ENCODE data around the gene MYLK. TPM values are rescaled to one million over a fixed set of nuclear protein-coding genes. Genes with fewer than 3 reads are reported as not detected.

Gene MYLK
- total and polyA plus RNA-seq, 10 of the 15 experiments (the other 5 are each of a cell fraction or from before 2014, with no cell fraction given): 0.04 to 1.6 (median 0.42) TPM; not detected in 1

DNA sequence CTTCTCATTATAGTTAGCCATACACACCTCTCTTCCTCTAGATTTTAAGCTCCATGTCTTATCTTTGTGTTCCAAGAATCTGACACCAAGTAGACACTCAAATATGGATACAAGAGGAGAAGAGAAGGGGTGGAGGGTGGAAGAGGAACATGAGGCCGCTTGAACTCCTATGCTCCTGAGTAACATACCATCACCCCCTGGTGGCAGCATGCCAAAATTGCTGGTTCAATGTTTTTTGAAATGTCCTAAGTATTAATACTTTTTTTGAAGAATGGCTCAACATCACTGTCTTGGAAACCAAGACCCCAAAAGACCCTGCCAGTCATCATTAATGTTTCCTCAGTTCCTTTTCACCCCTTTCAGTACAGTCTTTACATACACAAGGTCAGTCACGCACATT is 227.4 kb downstream of the MYLK start:
- 55% methylated on average over 2 of the region's 2 CpGs for WGBS (ENCODE audit: insufficient coverage, insufficient replicate concordance, low lambda C conversion rate, missing lambda C conversion rate)
- Histone ChIP-seq H3K79me2 (ENCODE audit: control insufficient read depth, insufficient read depth, low read length) (no peaks in the 10 kb centered on the region), H2AFZ (ENCODE audit: control insufficient read depth, low read depth, low read length) (no peak overlapping the region), H3K4me3 (no peak overlapping the region), H3K27me3 (replicated peaks in 1 of 2; ENCODE audit: control insufficient read depth in 2 of 2, insufficient read depth in 2 of 2, low read length in 1 of 2) (no peaks in the 10 kb centered on the region; a peak in 2 of 4 replicates), H3K27ac (ENCODE audit: control insufficient read depth, insufficient read depth) (no peak overlapping the region), H3K4me1 (ENCODE audit: control insufficient read depth, insufficient read depth, low read length) (no peaks in the 10 kb centered on the region), H3K9ac (ENCODE audit: control insufficient read depth, insufficient read depth, low read length) (no peak overlapping the region), H3K9me3 (replicated peaks; ENCODE audit: control insufficient read depth, insufficient read depth, low read length) (peaks cover 3% of the 10 kb centered on the region; the same call in 2 of the 3 replicates), H4K20me1 (ENCODE audit: control insufficient read depth, insufficient read depth) (no peaks in the 10 kb centered on the region), H3K36me3 (ENCODE audit: control insufficient read depth in 2 of 2, insufficient read depth in 2 of 2, low read length in 1 of 2) (no peaks in the 10 kb centered on the region), H3K4me2 (ENCODE audit: control insufficient read depth, insufficient read depth) (no peak overlapping the region)
- FAIRE-seq (no peak), DNase-seq (ENCODE audit: low read depth, low spot score) (no peak), ATAC-seq (no peak)
- in situ Hi-C loops (cut with MboI) (no loop called here), intact Hi-C loops (cut with micrococcal nuclease; ENCODE audit: unreplicated experiment) (no loop called here)
- no TSS peak for BruUV-seq (replicated peaks)
- ChIA-PET RAD21 (ENCODE audit: unreplicated experiment) (no interaction called here), SMC1A (ENCODE audit: uncharacterized antibody, unreplicated experiment) (no interaction called here), POLR2A (no interaction called here), CTCF (interaction anchor here (1.0 to 1.5 kb wide), 2 partner anchors 15 to 48 kb away, joined by 3 to 6 read pairs; no protein-coding TSS in a partner anchor)
- TF ChIP-seq NR2C2 (IDR thresholded peaks at IDR 0.05; ENCODE audit: borderline replicate concordance, control insufficient read depth, insufficient read length, low read depth): no peak
- TF ChIP-seq SP1 (IDR thresholded peaks at IDR 0.05; ENCODE audit: low read depth, low read length): no peak
- TF ChIP-seq, protein P1, sequence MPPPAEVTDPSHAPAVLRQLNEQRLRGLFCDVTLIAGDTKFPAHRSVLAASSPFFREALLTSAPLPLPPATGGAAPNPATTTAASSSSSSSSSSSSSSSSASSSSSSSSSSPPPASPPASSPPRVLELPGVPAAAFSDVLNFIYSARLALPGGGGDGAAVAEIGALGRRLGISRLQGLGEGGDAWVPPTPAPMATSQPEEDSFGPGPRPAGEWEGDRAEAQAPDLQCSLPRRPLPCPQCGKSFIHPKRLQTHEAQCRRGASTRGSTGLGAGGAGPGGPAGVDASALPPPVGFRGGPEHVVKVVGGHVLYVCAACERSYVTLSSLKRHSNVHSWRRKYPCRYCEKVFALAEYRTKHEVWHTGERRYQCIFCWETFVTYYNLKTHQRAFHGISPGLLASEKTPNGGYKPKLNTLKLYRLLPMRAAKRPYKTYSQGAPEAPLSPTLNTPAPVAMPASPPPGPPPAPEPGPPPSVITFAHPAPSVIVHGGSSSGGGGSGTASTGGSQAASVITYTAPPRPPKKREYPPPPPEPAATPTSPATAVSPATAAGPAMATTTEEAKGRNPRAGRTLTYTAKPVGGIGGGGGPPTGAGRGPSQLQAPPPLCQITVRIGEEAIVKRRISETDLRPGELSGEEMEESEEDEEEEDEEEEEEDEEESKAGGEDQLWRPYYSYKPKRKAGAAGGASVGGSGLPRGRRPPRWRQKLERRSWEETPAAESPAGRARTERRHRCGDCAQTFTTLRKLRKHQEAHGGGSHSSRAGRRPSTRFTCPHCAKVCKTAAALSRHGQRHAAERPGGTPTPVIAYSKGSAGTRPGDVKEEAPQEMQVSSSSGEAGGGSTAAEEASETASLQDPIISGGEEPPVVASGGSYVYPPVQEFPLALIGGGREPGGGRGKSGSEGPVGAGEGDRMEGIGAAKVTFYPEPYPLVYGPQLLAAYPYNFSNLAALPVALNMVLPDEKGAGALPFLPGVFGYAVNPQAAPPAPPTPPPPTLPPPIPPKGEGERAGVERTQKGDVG (CRISPR knock-in tag; IDR thresholded peaks at IDR 0.05): no peak
- TF ChIP-seq, protein P2, sequence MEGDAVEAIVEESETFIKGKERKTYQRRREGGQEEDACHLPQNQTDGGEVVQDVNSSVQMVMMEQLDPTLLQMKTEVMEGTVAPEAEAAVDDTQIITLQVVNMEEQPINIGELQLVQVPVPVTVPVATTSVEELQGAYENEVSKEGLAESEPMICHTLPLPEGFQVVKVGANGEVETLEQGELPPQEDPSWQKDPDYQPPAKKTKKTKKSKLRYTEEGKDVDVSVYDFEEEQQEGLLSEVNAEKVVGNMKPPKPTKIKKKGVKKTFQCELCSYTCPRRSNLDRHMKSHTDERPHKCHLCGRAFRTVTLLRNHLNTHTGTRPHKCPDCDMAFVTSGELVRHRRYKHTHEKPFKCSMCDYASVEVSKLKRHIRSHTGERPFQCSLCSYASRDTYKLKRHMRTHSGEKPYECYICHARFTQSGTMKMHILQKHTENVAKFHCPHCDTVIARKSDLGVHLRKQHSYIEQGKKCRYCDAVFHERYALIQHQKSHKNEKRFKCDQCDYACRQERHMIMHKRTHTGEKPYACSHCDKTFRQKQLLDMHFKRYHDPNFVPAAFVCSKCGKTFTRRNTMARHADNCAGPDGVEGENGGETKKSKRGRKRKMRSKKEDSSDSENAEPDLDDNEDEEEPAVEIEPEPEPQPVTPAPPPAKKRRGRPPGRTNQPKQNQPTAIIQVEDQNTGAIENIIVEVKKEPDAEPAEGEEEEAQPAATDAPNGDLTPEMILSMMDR (IDR thresholded peaks at IDR 0.05 in 2 of 3, conservative IDR thresholded peaks at IDR 0.05 in 1 of 3; ENCODE audit: control insufficient read depth in 2 of 3, extremely low read depth in 1 of 3, insufficient read depth in 1 of 3, low read depth in 3 of 3, low read length in 3 of 3): peak in 2 of 3 experiments; percentile 2 to 32; a peak in 2 of 6 replicates
- no peak for TF ChIP-seq SRF (IDR thresholded peaks at IDR 0.05; ENCODE audit: low read depth in 2 of 2, low read length in 2 of 2)
